ENCODE data around the gene NRAS.

GRCh38 chr1:114729782-114730181 lies 13.2 kb upstream of the NRAS start:
- no peak for TF ChIP-seq CTCF (IDR thresholded peaks at IDR 0.05)
- TF ChIP-seq POLR2A (IDR thresholded peaks at IDR 0.05): no peak

Measured in heart left ventricle (tissue), 13 donors.